ENCODE results near the gene GP1BB.

DNA sequence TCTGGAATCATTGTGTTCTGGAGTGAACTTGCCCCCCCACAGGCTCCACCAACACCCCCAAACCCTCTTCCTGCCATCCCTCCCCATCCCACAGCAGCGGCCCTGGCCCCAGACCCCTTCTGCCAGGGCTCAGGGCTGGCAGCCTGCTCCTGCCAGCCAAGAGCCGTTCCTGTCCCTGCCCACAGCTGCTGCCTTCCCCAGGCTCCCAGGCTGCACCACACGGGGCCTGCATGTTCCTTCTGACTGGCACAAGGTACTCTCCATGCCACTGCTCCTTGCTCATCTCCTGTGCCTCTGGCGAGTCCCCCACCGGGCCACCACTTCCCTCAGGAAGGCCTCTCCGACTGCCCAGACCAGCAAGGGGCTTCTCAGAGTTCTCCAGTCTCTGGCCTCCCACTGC is 4.9 kb downstream of the GP1BB start:
- TF ChIP-seq CTCF (IDR thresholded peaks at IDR 0.05) (no peak), RCOR1 (IDR thresholded peaks at IDR 0.05; ENCODE audit: low read length) (no peak), RFX5 (IDR thresholded peaks at IDR 0.05; ENCODE audit: low read length) (no peak), JUND (IDR thresholded peaks at IDR 0.05) (no peak), MEF2A (IDR thresholded peaks at IDR 0.05; ENCODE audit: borderline replicate concordance, low read depth) (no peak), REST (IDR thresholded peaks at IDR 0.05; ENCODE audit: low read depth, low read length) (no peak), ELF1 (IDR thresholded peaks at IDR 0.05) (no peak), POLR2AphosphoS5 (IDR thresholded peaks at IDR 0.05; ENCODE audit: low read depth, low read length) (no peak)

All from SK-N-SH (cell line).